Nephron progenitor cell (in vitro differentiated cells): Measurements from ENCODE around the gene CD300A.

Experiments used
- DNase-seq: peaks from one replicate; pipeline ENCODE4 v3.0.0; 2021
- H3K27ac Mint-ChIP-seq: 2 replicates; pipeline ENCODE4 v1.8.0; 2021; ENCODE audit warnings: mild to moderate bottlenecking, moderate library complexity, mixed read lengths
- H3K27me3 Mint-ChIP-seq: 2 replicates; pipeline ENCODE4 v1.8.0; 2021; ENCODE audit warnings: mild to moderate bottlenecking, low read depth, mixed read lengths; ENCODE audit not compliant: poor library complexity
- H3K36me3 Mint-ChIP-seq: 2 replicates; pipeline ENCODE4 v1.8.0; 2021; ENCODE audit warnings: low read depth, mixed read lengths
- H3K4me1 Mint-ChIP-seq: 2 replicates; pipeline ENCODE4 v1.8.0; 2021; ENCODE audit warnings: mixed read lengths
- H3K4me3 Mint-ChIP-seq: 2 replicates; pipeline ENCODE4 v1.8.0; 2021; ENCODE audit warnings: mild to moderate bottlenecking, moderate library complexity, mixed read lengths
- H3K9me3 Mint-ChIP-seq: 2 replicates; pipeline ENCODE4 v1.8.0; 2021; ENCODE audit warnings: mild to moderate bottlenecking, moderate library complexity, mixed read lengths
- CTCF ChIP-seq: fragments of 200-600 bp; sonication (generic); IDR thresholded peaks from 2 replicates; pipeline ENCODE4 v1.5.0; 2021; ENCODE audit warnings: antibody characterized with exemption

Gene CD300A

GRCh38 chr17:74447628-74448159, 18.7 kb upstream of the CD300A start:
- peaks cover 73% of the 10 kb centered on the region for H3K4me1 Mint-ChIP-seq
- H3K4me3 Mint-ChIP-seq: peak overlapping the region; percentile 19

GRCh38 chr17:74448756-74449155, 17.7 kb upstream of the CD300A start:
- Mint-ChIP-seq H3K4me3 (no peak overlapping the region), H3K4me1 (peaks cover 71% of the 10 kb centered on the region), H3K27me3 (peaks cover 24% of the 10 kb centered on the region), H3K9me3 (no peaks in the 10 kb centered on the region), H3K27ac (no peak overlapping the region), H3K36me3 (peaks cover 38% of the 10 kb centered on the region)
- DNase-seq: no peak
- no peak for TF ChIP-seq CTCF

More at GRCh38 chr17:74447628-74448159, 18.7 kb upstream of the CD300A start:
- peak overlapping the region; percentile 92 for H3K27ac Mint-ChIP-seq
- TF ChIP-seq CTCF: no peak
- peaks cover 39% of the 10 kb centered on the region for H3K36me3 Mint-ChIP-seq
- no peak for DNase-seq
- H3K9me3 Mint-ChIP-seq: no peaks in the 10 kb centered on the region
- H3K27me3 Mint-ChIP-seq: peaks cover 14% of the 10 kb centered on the region

- H3K36me3 Mint-ChIP-seq: peaks cover 38% of the 10 kb centered on the region
- no peaks in the 10 kb centered on the region for H3K9me3 Mint-ChIP-seq
- no peak overlapping the region for H3K4me3 Mint-ChIP-seq
- DNase-seq: no peak
- TF ChIP-seq CTCF: no peak
- peaks cover 23% of the 10 kb centered on the region for H3K27me3 Mint-ChIP-seq
- H3K4me1 Mint-ChIP-seq: peaks cover 67% of the 10 kb centered on the region
- no peak overlapping the region for H3K27ac Mint-ChIP-seq
Measured at GRCh38 chr17:74449306-74449705, 17.1 kb upstream of the CD300A start.

- Mint-ChIP-seq H3K27ac (no peak overlapping the region), H3K4me1 (peaks cover 67% of the 10 kb centered on the region), H3K36me3 (peaks cover 33% of the 10 kb centered on the region), H3K27me3 (peaks cover 19% of the 10 kb centered on the region), H3K4me3 (no peak overlapping the region), H3K9me3 (no peaks in the 10 kb centered on the region)
- no peak for DNase-seq
- TF ChIP-seq CTCF: no peak
Measured at GRCh38 chr17:74449773-74450172, 16.7 kb upstream of the CD300A start.

- Mint-ChIP-seq H3K27ac (no peak overlapping the region), H3K9me3 (no peaks in the 10 kb centered on the region), H3K4me3 (no peak overlapping the region), H3K4me1 (peaks cover 68% of the 10 kb centered on the region), H3K27me3 (peaks cover 19% of the 10 kb centered on the region), H3K36me3 (peaks cover 30% of the 10 kb centered on the region)
- no peak for TF ChIP-seq CTCF
- no peak for DNase-seq
Measured at GRCh38 chr17:74450231-74450630, 16.2 kb upstream of the CD300A start.

GRCh38 chr17:74450925-74451403, 15.5 kb upstream of the CD300A start:
- Mint-ChIP-seq H3K9me3 (no peaks in the 10 kb centered on the region), H3K27ac (no peak overlapping the region), H3K27me3 (peaks cover 19% of the 10 kb centered on the region), H3K4me3 (no peak overlapping the region), H3K36me3 (peaks cover 30% of the 10 kb centered on the region), H3K4me1 (peaks cover 69% of the 10 kb centered on the region)
- no peak for DNase-seq
- TF ChIP-seq CTCF: no peak
